Activated CD8-positive, alpha-beta memory T cell treated with anti-CD3 and anti-CD28 coated beads, Interleukin-2, amount 10 ng/mL, durations not matched to agents 7 days and 5 days (primary cell): ENCODE data around the gene CACNA2D1. TPM values are rescaled to one million over a fixed set of nuclear protein-coding genes. Genes with fewer than 3 reads are reported as not detected.

Experiments
- ATAC-seq: fragments of 150-1000 bp; cut with Tn5 transposase; one replicate; pipeline ENCODE4 v1.10.0; 2021; ENCODE audit warnings: moderate library complexity
- CTCF ChIA-PET: fragments of 350-600 bp; sonication (Branson Sonifier 250); formaldehyde crosslinking; loops from one replicate; lab custom pipeline; 2021; ENCODE audit warnings: antibody characterized with exemption; lab: Charles Lee
- DNase-seq: peaks from one replicate; pipeline ENCODE4 v3.0.0-alpha.2; 2020
- H3K27ac Mint-ChIP-seq: one replicate; pipeline ENCODE4 v1.8.0; 2021; ENCODE audit warnings: mild to moderate bottlenecking, mixed read lengths
- H3K27me3 Mint-ChIP-seq: one replicate; pipeline ENCODE4 v1.8.0; 2021; ENCODE audit warnings: mixed read lengths
- H3K36me3 Mint-ChIP-seq: one replicate; pipeline ENCODE4 v1.8.0; 2021; ENCODE audit warnings: mild to moderate bottlenecking, mixed read lengths
- H3K4me1 Mint-ChIP-seq: one replicate; pipeline ENCODE4 v1.8.0; 2021; ENCODE audit warnings: mixed read lengths
- H3K4me3 Mint-ChIP-seq: one replicate; pipeline ENCODE4 v1.8.0; 2021; ENCODE audit warnings: mild to moderate bottlenecking, moderate library complexity, mixed read lengths
- H3K9me3 Mint-ChIP-seq: one replicate; pipeline ENCODE4 v1.8.0; 2022; ENCODE audit warnings: low read depth, mixed read lengths
- total RNA-seq, 2 experiments: library from RNA; stranded (reverse); gene quantifications; one replicate each; pipeline ENCODE4 v1.2.3, GENCODE V29; 2021

The CACNA2D1 gene
- under 1 TPM in 1 of 2 experiments, not detected in 1; 0.28 TPM for total RNA-seq

DNA sequence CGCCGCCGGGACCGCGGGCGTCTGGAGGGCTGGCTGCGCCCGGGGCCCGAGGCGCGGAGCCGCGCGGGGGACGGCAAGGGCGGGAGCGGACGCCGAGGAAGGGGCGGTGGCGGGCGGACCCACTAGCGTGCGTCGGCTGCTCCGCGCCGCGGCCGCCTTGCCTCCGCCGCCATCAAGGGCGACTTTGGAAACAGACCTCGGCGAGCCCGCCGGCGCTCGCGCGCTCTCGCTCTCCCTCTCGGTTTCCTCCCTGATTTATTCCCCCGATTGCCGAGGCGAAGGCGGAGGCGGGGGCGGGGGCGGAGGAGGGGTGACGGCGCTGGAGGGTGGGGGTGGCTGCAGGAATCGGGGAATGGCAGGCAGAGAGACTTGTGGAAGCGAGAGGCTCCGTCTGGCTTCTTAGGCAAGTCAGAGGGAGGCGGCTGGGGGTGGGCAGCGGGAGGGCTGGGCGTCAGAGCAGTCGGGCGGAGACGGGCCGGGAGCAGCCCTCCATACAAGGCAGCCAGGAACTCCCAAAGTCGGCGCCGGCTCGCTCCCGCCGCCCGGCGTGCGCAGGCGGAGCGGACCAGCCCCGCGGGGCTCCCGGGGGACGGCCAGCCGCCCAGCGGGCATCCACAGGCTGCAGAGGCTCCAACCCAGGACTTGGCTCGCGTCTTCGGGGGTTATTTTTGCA lies at the start of gene CACNA2D1:
Gene CACNA2D1 (minus strand): TSS at position 231 of the 673 bp plus-strand sequence.
- CTCF ChIA-PET: no interaction called here
- Mint-ChIP-seq H3K9me3 (no peaks in the 10 kb centered on the region), H3K27ac (peak within 1 kb of the TSS; percentile 36), H3K4me3 (peak within 1 kb of the TSS; percentile 3), H3K36me3 (no peaks in the 10 kb centered on the region), H3K4me1 (no peaks in the 10 kb centered on the region), H3K27me3 (peaks cover 45% of the 10 kb centered on the region)
- ATAC-seq: no peak
- DNase-seq: no peak

DNA sequence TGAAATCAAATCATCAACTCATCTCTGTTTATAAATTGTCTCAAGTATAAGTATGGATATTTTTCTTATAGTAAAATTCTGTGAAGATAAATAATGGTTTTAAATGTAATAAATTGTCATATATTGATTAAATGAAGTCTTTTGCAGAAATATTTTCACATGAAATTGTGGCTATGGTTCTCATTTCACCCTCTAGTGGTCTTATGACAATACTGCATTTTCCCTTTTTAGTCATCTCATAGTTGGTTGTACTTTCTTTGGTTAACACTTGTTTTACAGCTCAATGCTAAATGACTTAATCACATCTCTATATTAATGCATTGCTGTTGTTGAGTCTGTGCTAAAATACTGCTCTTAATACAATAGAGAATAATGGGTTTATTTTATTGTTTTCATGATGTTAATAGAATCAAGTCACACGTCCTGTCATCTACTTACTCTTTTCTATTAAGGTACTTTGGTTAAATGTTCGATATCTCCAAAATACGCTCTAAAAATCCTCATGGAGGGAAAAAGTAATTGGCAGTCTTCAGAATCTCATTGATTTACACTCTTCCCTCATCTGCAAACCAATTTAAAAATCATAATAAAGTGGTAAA lies 38.0 kb upstream of the CACNA2D1 start:
- Mint-ChIP-seq H3K4me1 (no peaks in the 10 kb centered on the region), H3K4me3 (no peak overlapping the region), H3K36me3 (no peaks in the 10 kb centered on the region), H3K27me3 (no peaks in the 10 kb centered on the region), H3K9me3 (no peaks in the 10 kb centered on the region), H3K27ac (no peak overlapping the region)
- DNase-seq (no peak), ATAC-seq (no peak)
- CTCF ChIA-PET: no interaction called here

DNA sequence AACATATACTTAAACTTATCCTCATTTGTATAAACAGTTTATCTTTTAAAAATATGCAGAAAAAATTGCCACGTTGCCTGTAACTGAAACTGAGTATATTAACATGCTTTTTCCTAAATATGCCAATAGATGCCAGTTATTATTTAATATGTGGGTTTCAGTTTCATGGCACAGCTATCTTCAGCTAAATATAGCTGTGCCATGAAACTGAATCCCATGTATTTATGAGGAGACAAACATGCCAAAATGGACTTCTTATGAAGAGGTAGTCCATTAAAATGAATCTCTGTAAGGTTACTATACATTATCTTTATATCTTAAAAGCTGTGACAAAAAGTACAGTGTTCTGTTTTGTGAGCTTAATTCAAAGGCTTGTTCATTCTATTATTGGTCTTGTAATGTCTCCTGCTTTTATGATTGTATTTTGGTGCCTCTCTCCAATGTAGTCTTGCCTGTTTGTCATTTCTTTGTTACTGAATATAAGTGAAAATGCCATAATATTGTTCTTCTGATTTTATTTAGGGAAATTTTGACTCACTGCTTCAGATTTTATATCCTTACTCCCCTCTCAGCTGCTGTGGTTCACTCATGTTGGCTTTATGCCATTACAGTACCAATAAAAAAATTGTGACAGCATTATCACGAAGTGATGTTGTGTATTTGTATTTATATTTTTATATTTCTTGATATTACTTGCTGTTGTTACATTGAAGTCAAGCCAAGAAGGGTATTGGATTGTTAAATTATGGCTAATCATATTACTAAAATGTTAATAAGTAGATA lies 34.3 kb upstream of the CACNA2D1 start:
- no peaks in the 10 kb centered on the region for H3K36me3 Mint-ChIP-seq
- no peak overlapping the region for H3K27ac Mint-ChIP-seq
- H3K4me3 Mint-ChIP-seq: no peak overlapping the region
- CTCF ChIA-PET: no interaction called here
- no peak for ATAC-seq
- no peaks in the 10 kb centered on the region for H3K27me3 Mint-ChIP-seq
- H3K4me1 Mint-ChIP-seq: no peaks in the 10 kb centered on the region
- peaks cover 2% of the 10 kb centered on the region for H3K9me3 Mint-ChIP-seq
- no peak for DNase-seq

DNA sequence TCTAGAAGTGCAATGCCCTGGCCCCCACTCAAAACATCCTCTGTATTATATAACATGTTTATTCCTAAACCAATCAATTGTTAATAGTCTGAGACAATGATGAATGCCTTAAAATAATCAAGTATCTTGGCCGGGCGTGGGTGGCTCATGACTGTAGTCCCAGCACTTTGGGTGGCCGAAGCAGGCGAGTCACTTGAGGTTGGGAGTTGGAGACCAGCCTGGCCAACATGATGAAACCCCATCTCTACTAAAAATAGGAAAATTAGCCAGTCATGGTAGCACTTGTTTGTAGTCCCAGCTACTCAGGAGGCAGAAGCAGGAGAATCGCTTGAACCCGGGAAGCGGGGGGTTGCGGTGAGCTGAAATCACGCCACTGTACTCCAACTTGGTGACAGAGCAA lies 29.4 kb upstream of the CACNA2D1 start:
- no peak for DNase-seq
- no peak overlapping the region for H3K4me3 Mint-ChIP-seq
- CTCF ChIA-PET: no interaction called here
- H3K36me3 Mint-ChIP-seq: no peaks in the 10 kb centered on the region
- no peak overlapping the region for H3K27ac Mint-ChIP-seq
- H3K4me1 Mint-ChIP-seq: no peaks in the 10 kb centered on the region
- no peaks in the 10 kb centered on the region for H3K27me3 Mint-ChIP-seq
- no peak for ATAC-seq
- peaks cover 2% of the 10 kb centered on the region for H3K9me3 Mint-ChIP-seq

DNA sequence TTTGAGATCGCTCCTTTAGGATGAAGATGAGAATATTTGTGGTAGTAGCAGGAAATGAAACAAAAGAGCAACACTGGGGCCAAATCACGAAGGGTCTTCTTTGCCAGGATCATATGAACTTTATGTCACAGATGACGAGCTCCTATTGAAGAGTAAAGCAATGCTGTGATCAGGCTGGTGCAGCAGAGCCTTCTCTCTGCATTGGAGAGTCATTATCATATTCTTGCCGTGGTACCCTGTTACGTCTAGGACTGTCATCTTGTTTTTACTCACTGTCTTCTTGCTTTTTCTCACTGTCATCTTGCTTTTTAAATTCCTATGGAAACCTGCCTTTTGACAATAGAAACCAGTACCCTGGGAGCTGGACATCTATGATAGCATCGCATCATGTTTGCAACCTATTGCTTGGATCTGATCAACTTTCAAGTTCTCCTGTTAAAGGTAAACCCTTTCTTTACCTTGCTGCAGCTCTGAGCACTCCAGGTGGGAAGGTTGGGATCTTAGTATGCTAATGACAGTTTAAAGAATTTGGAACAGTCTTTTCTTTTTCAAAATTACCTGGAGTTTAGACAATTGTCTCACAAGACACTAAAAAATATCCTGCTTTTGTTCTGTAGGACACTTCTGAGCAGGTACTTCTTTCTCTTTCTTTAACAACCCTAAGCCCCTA lies 27.9 kb upstream of the CACNA2D1 start:
- CTCF ChIA-PET: no interaction called here
- no peak for DNase-seq
- no peak overlapping the region for H3K27ac Mint-ChIP-seq
- peaks cover 2% of the 10 kb centered on the region for H3K9me3 Mint-ChIP-seq
- no peak for ATAC-seq
- no peaks in the 10 kb centered on the region for H3K36me3 Mint-ChIP-seq
- H3K4me1 Mint-ChIP-seq: no peaks in the 10 kb centered on the region
- no peak overlapping the region for H3K4me3 Mint-ChIP-seq
- no peaks in the 10 kb centered on the region for H3K27me3 Mint-ChIP-seq

DNA sequence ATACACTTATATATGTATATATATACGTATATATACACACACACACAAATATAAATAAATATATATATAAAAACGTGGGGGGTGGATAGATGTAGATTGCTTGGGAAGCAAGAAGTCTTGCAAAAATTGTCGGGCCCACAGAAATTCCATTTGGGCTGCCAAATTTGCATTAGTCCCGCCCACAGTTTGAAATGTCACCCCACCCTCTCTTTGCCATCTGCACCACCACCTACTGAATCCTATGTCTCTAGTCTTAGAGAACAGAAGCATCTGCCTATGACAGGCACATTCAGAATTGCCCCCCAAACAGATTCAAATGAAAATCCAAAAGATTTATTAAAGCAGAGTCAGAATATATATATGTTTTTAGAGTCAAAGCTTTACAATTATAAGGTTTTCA lies 25.6 kb upstream of the CACNA2D1 start:
- Mint-ChIP-seq H3K9me3 (peaks cover 2% of the 10 kb centered on the region), H3K27me3 (no peaks in the 10 kb centered on the region), H3K27ac (no peak overlapping the region), H3K4me1 (no peaks in the 10 kb centered on the region), H3K4me3 (no peak overlapping the region), H3K36me3 (no peaks in the 10 kb centered on the region)
- no peak for DNase-seq
- no peak for ATAC-seq
- CTCF ChIA-PET: no interaction called here

DNA sequence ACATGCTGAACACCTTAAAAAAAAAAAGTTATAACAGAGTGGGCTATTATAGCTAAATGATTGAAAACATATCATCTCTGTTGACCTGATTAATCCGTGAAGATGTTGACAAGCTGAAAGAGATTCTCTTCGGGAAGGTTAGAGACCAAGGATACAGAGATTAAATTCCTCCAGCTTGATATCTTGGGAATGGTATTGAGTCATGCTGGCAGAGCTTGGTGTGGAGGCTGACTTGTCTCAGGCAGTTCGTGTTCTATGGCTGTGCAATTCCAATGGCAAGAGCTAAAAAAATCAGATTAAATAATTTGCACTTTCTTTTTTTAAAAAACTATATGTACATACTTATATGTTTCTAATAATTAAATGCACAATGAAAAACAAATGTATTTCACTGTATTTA lies 24.9 kb upstream of the CACNA2D1 start:
- H3K9me3 Mint-ChIP-seq: peaks cover 1% of the 10 kb centered on the region
- ATAC-seq (no peak), DNase-seq (no peak)
- H3K4me1 Mint-ChIP-seq: no peaks in the 10 kb centered on the region
- H3K27ac Mint-ChIP-seq: no peak overlapping the region
- no peaks in the 10 kb centered on the region for H3K36me3 Mint-ChIP-seq
- CTCF ChIA-PET: no interaction called here
- no peak overlapping the region for H3K4me3 Mint-ChIP-seq
- H3K27me3 Mint-ChIP-seq: no peaks in the 10 kb centered on the region

DNA sequence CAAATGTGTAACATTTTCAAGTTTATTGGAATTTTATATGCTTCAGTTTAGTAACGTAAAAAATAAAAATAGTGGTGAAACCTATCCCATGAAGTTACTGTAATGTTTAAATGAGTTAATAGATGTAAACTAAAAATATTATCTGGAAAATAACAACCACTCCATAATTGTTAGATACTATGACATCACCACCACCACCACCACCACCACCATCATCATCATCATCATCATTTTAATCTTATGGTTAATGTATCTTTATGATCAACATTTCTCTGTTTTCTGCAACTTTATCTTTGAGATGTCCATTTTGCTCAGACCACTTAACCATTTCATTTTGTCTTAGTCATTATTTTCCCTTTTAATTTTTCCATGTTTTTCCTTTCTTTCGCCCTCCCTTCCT lies 23.4 kb upstream of the CACNA2D1 start:
- H3K27ac Mint-ChIP-seq: no peak overlapping the region
- no peaks in the 10 kb centered on the region for H3K9me3 Mint-ChIP-seq
- CTCF ChIA-PET: no interaction called here
- no peak overlapping the region for H3K4me3 Mint-ChIP-seq
- ATAC-seq (no peak), DNase-seq (no peak)
- H3K4me1 Mint-ChIP-seq: no peaks in the 10 kb centered on the region
- no peaks in the 10 kb centered on the region for H3K36me3 Mint-ChIP-seq
- H3K27me3 Mint-ChIP-seq: no peaks in the 10 kb centered on the region

DNA sequence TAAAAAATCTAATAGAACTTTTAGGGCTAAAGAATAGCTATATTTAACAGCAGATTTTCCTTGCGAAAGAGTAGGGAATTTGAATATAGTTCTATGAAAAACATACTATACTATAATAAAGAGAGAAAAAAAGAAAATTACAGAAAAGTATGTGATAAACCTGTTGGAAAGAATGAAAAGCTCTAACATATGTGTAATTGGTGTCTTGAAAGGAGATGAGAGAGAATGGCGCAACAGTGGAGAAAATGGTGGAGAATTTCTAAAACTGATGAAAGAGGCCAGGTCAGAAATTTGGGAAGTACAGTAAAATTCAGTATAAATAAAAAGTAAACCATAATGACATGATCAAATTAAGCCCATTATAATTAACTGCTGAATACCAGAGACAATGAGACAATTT lies 20.8 kb upstream of the CACNA2D1 start:
- H3K9me3 Mint-ChIP-seq: peaks cover 2% of the 10 kb centered on the region
- H3K27ac Mint-ChIP-seq: no peak overlapping the region
- H3K36me3 Mint-ChIP-seq: no peaks in the 10 kb centered on the region
- no peaks in the 10 kb centered on the region for H3K27me3 Mint-ChIP-seq
- ATAC-seq (no peak), DNase-seq (no peak)
- CTCF ChIA-PET: no interaction called here
- no peaks in the 10 kb centered on the region for H3K4me1 Mint-ChIP-seq
- H3K4me3 Mint-ChIP-seq: no peak overlapping the region

DNA sequence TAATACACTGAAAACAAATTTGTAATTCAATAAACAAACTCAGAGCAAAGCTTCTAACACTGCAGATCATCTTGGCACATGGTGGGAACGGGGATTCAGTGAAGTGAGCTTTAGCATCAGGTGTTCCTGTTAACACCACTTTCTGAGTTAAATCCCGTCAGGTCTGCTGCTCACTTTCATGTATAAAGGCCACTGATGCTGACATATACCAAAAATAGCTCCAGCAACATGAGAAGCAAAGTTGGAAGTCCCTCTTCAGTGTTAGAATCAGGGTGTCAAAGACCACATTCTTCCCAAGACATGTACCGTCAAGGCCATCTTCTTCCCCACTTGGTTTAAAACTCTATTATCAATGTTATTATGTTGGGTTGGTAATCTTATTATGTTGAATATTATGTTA lies 11.7 kb upstream of the CACNA2D1 start:
- Mint-ChIP-seq H3K27me3 (no peaks in the 10 kb centered on the region), H3K4me3 (no peak overlapping the region), H3K36me3 (no peaks in the 10 kb centered on the region), H3K27ac (no peak overlapping the region), H3K9me3 (no peaks in the 10 kb centered on the region), H3K4me1 (no peaks in the 10 kb centered on the region)
- ATAC-seq (no peak), DNase-seq (no peak)
- CTCF ChIA-PET: no interaction called here

DNA sequence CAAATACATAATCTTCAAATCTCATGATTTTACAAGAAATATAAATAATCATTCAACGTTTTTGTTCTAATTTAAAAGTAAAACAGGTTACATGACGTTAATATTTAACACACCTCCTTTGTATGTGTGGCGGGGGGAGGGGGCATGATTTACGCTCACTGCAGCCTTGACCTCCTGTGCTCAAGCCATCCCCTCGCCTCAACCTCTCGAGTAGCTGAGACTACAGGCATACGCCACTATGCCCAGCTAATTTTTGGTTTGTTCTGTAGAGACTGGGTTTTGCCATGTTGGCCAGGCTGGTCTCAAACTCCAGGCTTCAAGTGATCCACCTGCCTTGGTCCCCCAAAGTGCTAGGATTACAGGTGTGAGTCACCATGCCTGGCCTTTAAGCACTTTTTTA lies 7.2 kb upstream of the CACNA2D1 start:
- H3K27ac Mint-ChIP-seq: no peak overlapping the region
- no peaks in the 10 kb centered on the region for H3K9me3 Mint-ChIP-seq
- no peak for DNase-seq
- no peaks in the 10 kb centered on the region for H3K4me1 Mint-ChIP-seq
- no peaks in the 10 kb centered on the region for H3K36me3 Mint-ChIP-seq
- H3K4me3 Mint-ChIP-seq: no peak overlapping the region
- no peak for ATAC-seq
- peaks cover 5% of the 10 kb centered on the region for H3K27me3 Mint-ChIP-seq
- CTCF ChIA-PET: no interaction called here

DNA sequence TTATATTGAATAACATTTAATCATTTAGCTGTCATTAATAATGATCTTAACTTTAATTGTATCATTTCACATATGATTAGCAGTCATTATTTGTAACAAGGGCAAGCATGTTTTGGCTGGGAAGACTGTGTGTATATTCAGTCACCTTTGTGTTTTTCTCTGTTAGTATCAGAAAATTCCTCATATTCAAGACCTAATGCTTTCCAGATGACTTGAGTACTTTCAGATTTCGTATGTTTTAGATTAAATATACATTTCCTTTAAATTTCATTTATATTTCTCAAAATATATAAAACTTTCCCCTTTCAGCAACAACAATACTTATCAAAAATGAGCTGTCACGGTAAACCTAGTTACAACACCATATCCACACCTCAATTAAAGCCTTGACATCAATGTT lies 6.3 kb upstream of the CACNA2D1 start:
- H3K9me3 Mint-ChIP-seq: no peaks in the 10 kb centered on the region
- H3K27ac Mint-ChIP-seq: no peak overlapping the region
- peaks cover 14% of the 10 kb centered on the region for H3K27me3 Mint-ChIP-seq
- H3K4me3 Mint-ChIP-seq: no peak overlapping the region
- CTCF ChIA-PET: no interaction called here
- no peaks in the 10 kb centered on the region for H3K4me1 Mint-ChIP-seq
- no peak for DNase-seq
- H3K36me3 Mint-ChIP-seq: no peaks in the 10 kb centered on the region
- no peak for ATAC-seq

DNA sequence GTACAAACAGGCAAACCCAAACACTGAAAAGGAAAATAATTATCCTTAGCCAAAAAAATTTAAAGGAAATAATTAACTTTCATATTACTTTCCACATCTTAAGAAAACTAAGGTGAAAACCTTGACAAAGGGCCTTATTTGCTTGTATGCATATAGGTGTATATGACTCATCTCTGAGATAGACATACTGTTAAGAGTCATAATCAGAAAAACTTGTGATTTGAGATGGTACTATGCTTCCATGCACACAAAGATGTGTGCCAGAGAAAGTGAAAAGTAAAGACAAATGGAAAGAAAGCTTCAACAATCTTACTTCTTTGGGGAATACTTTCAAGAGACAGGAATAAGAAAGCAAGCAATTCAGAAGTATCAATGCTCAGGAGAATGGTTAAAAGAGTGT lies 3.3 kb upstream of the CACNA2D1 start:
- no peak overlapping the region for H3K4me3 Mint-ChIP-seq
- H3K27me3 Mint-ChIP-seq: peaks cover 35% of the 10 kb centered on the region
- H3K4me1 Mint-ChIP-seq: no peaks in the 10 kb centered on the region
- DNase-seq (no peak), ATAC-seq (no peak)
- CTCF ChIA-PET: no interaction called here
- H3K36me3 Mint-ChIP-seq: no peaks in the 10 kb centered on the region
- H3K9me3 Mint-ChIP-seq: no peaks in the 10 kb centered on the region
- no peak overlapping the region for H3K27ac Mint-ChIP-seq
